GM18507 (cell line): ENCODE data around the gene SLC30A7.
A peak's percentile ranks its signal among the peaks of the same experiment; 100 is the strongest.
"Not testable (repeated sequence)": the region's sequence is repeated elsewhere in the genome, so short reads cannot be mapped to it uniquely, and the experiment has no call there.

Experiments used
- DNase-seq: peaks from one replicate; pipeline ENCODE4 v3.0.0; 2011; ENCODE audit warnings: low read depth; ENCODE audit not compliant: insufficient read length; ENCODE audit errors: extremely low spot score
- FAIRE-seq: peaks from 2 replicates; lab custom pipeline; 2011; peaks lifted over from hg19 to GRCh38; lab: Jason Lieb, UNC

Gene SLC30A7

GRCh38 chr1:100928128-100928527, 32.2 kb downstream of the SLC30A7 start:
- DNase-seq (no peak), FAIRE-seq (no peak)

- DNase-seq (no peak), FAIRE-seq (no peak)
Observed at GRCh38 chr1:100930494-100930893, 34.6 kb downstream of the SLC30A7 start.

- DNase-seq (no peak), FAIRE-seq (no peak)
Observed at GRCh38 chr1:100931716-100932115, 35.8 kb downstream of the SLC30A7 start.

GRCh38 chr1:100933555-100933954, 37.7 kb downstream of the SLC30A7 start:
- DNase-seq, FAIRE-seq: not testable (repeated sequence)

- no peak for DNase-seq
- no peak for FAIRE-seq
Observed at GRCh38 chr1:100936194-100936967, 40.5 kb downstream of the SLC30A7 start.

GRCh38 chr1:100941098-100941527, 45.2 kb downstream of the SLC30A7 start:
- no peak for DNase-seq
- peak; percentile 78 for FAIRE-seq

- FAIRE-seq (no peak), DNase-seq (no peak)
Observed at GRCh38 chr1:100941580-100942216, 45.8 kb downstream of the SLC30A7 start.

- no peak for FAIRE-seq
Observed at GRCh38 chr1:100942304-100943046, 46.6 kb downstream of the SLC30A7 start.

GRCh38 chr1:100943533-100943932, 47.6 kb downstream of the SLC30A7 start:
- DNase-seq (no peak), FAIRE-seq (no peak)

More at GRCh38 chr1:100942304-100943046, 46.6 kb downstream of the SLC30A7 start:
- DNase-seq = no peak

- not testable (repeated sequence) for DNase-seq, FAIRE-seq
Observed at GRCh38 chr1:100946064-100946463, 50.2 kb downstream of the SLC30A7 start.

GRCh38 chr1:100947816-100948215, 51.9 kb downstream of the SLC30A7 start:
- not testable (repeated sequence) for FAIRE-seq, DNase-seq

GRCh38 chr1:100948721-100949405, 53.0 kb downstream of the SLC30A7 start:
- not testable (repeated sequence) for DNase-seq, FAIRE-seq

GRCh38 chr1:100949515-100950158, 53.7 kb downstream of the SLC30A7 start:
- FAIRE-seq = peak; percentile 58
- not testable (repeated sequence) for DNase-seq

- FAIRE-seq (no peak), DNase-seq (no peak)
Observed at GRCh38 chr1:100950337-100950736, 54.4 kb downstream of the SLC30A7 start.

GRCh38 chr1:100950781-100951180, 54.9 kb downstream of the SLC30A7 start:
- FAIRE-seq (no peak), DNase-seq (no peak)

- no peak for DNase-seq
Observed at GRCh38 chr1:100952104-100952745, 56.3 kb downstream of the SLC30A7 start.

GRCh38 chr1:100952970-100953369, 57.1 kb downstream of the SLC30A7 start:
- not testable (repeated sequence) for DNase-seq
- FAIRE-seq = peak; percentile 31

More at GRCh38 chr1:100952104-100952745, 56.3 kb downstream of the SLC30A7 start:
- FAIRE-seq = no peak

GRCh38 chr1:100953960-100954730, 58.3 kb downstream of the SLC30A7 start:
- peak; percentile 35 for FAIRE-seq
- DNase-seq = no peak
